Astrocyte (in vitro differentiated cells and primary cell): ENCODE measurements around the gene ATG2B. TPM values are rescaled to one million over a fixed set of nuclear protein-coding genes. Genes with fewer than 3 reads are reported as not detected.

Experiments used
- DNase-seq: peaks from one replicate; pipeline ENCODE4 v3.0.0-alpha.2; 2010; ENCODE audit warnings: low read depth
- FAIRE-seq: peaks from 2 replicates; lab custom pipeline; 2011; peaks lifted over from hg19 to GRCh38; lab: Jason Lieb, UNC
- H2AFZ ChIP-seq: 2 replicates; pipeline ENCODE4 v1.6.0; 2012; ENCODE audit warnings: low read depth, low read length, inconsistent platforms
- H3K27ac ChIP-seq: 2 replicates; pipeline ENCODE4 v1.5.1; 2011; ENCODE audit warnings: low read depth, low read length, inconsistent platforms
- H3K27me3 ChIP-seq: 2 replicates; pipeline ENCODE4 v1.6.0; 2011; ENCODE audit warnings: low read length, inconsistent platforms; ENCODE audit not compliant: insufficient read depth
- H3K36me3 ChIP-seq: 2 replicates; pipeline ENCODE4 v1.5.1; 2011; ENCODE audit warnings: low read length, inconsistent platforms; ENCODE audit not compliant: insufficient read depth
- H3K4me1 ChIP-seq: 2 replicates; pipeline ENCODE4 v1.5.1; 2011; ENCODE audit warnings: low read length, inconsistent platforms; ENCODE audit not compliant: insufficient read depth
- H3K4me2 ChIP-seq: 2 replicates; pipeline ENCODE4 v1.6.0; 2012; ENCODE audit warnings: low read length, inconsistent platforms
- H3K4me3 ChIP-seq: 2 replicates; pipeline ENCODE4 v1.5.1; 2011; ENCODE audit warnings: low read depth, mild to moderate bottlenecking, low read length, inconsistent platforms; ENCODE audit not compliant: insufficient read depth
- H3K79me2 ChIP-seq: 2 replicates; pipeline ENCODE4 v1.6.0; 2012; ENCODE audit warnings: mild to moderate bottlenecking, low read length, inconsistent platforms; ENCODE audit not compliant: insufficient read depth
- H3K9ac ChIP-seq: 2 replicates; pipeline ENCODE4 v1.6.0; 2012; ENCODE audit warnings: mild to moderate bottlenecking, low read length, inconsistent platforms
- H3K9me3 ChIP-seq: 2 replicates; pipeline ENCODE4 v1.5.1; 2012; ENCODE audit warnings: low read depth, mild to moderate bottlenecking, low read length, inconsistent platforms; ENCODE audit not compliant: insufficient read depth
- H4K20me1 ChIP-seq: 2 replicates; pipeline ENCODE4 v1.6.0; 2012; ENCODE audit warnings: low read length, inconsistent platforms; ENCODE audit not compliant: insufficient read depth
- H3K27ac Mint-ChIP-seq: one replicate; pipeline ENCODE4 v1.8.0; 2021; ENCODE audit warnings: mild to moderate bottlenecking, mixed read lengths; ENCODE audit not compliant: unreplicated experiment
- H3K27me3 Mint-ChIP-seq: one replicate; pipeline ENCODE4 v1.8.0; 2021; ENCODE audit warnings: low read depth, mixed read lengths; ENCODE audit not compliant: unreplicated experiment
- H3K36me3 Mint-ChIP-seq: one replicate; pipeline ENCODE4 v1.8.0; 2021; ENCODE audit warnings: low read depth, mixed read lengths; ENCODE audit not compliant: unreplicated experiment
- H3K4me1 Mint-ChIP-seq: one replicate; pipeline ENCODE4 v1.8.0; 2021; ENCODE audit warnings: low read depth, mixed read lengths; ENCODE audit not compliant: unreplicated experiment
- H3K4me3 Mint-ChIP-seq: one replicate; pipeline ENCODE4 v1.8.0; 2021; ENCODE audit warnings: mild to moderate bottlenecking, moderate library complexity, mixed read lengths; ENCODE audit not compliant: unreplicated experiment
- H3K9me3 Mint-ChIP-seq: one replicate; pipeline ENCODE4 v1.8.0; 2021; ENCODE audit warnings: mild to moderate bottlenecking, mixed read lengths; ENCODE audit not compliant: unreplicated experiment
- CTCF ChIP-seq: IDR thresholded peaks from 2 replicates; pipeline ENCODE4 v1.5.1; 2011; ENCODE audit warnings: low read depth, mild to moderate bottlenecking, inconsistent platforms, low read length, moderate library complexity; ENCODE audit not compliant: insufficient read depth
- EZH2 ChIP-seq: IDR thresholded peaks from 2 replicates; pipeline ENCODE4 v1.6.1; 2012; ENCODE audit warnings: mild to moderate bottlenecking, low read length, inconsistent platforms; ENCODE audit not compliant: insufficient read depth
- total RNA-seq: library from RNA; stranded (reverse); gene quantifications from 2 replicates; pipeline ENCODE4 v1.2.1, GENCODE V29; 2021

The ATG2B gene
- total RNA-seq, 1 donor from 2014 or later = 14.2 TPM

- H3K27ac Mint-ChIP-seq = no peak overlapping the region
- FAIRE-seq = no peak
- no peak overlapping the region for H2AFZ ChIP-seq
- H3K4me3 ChIP-seq = no peak overlapping the region
- no peak overlapping the region for H3K4me2 ChIP-seq
- no peaks in the 10 kb centered on the region for H3K27me3 Mint-ChIP-seq
- H3K27me3 ChIP-seq = no peaks in the 10 kb centered on the region
- TF ChIP-seq EZH2 = no peak
- no peak for TF ChIP-seq CTCF
- H3K79me2 ChIP-seq = no peaks in the 10 kb centered on the region
- H3K27ac ChIP-seq = no peak overlapping the region
- H3K4me3 Mint-ChIP-seq = no peak overlapping the region
- H4K20me1 ChIP-seq = no peaks in the 10 kb centered on the region
- H3K4me1 ChIP-seq = no peaks in the 10 kb centered on the region
- H3K36me3 ChIP-seq = peaks cover 16% of the 10 kb centered on the region
- H3K9me3 ChIP-seq = no peaks in the 10 kb centered on the region
- H3K36me3 Mint-ChIP-seq = peaks cover 3% of the 10 kb centered on the region
- no peaks in the 10 kb centered on the region for H3K9me3 Mint-ChIP-seq
- H3K4me1 Mint-ChIP-seq = no peaks in the 10 kb centered on the region
- H3K9ac ChIP-seq = no peak overlapping the region
- no peak for DNase-seq
Measured at GRCh38 chr14:96309896-96310330, 53.2 kb downstream of the ATG2B start.

- no peak overlapping the region for H3K9ac ChIP-seq
- H3K4me3 ChIP-seq = no peak overlapping the region
- H3K36me3 ChIP-seq = peaks cover 16% of the 10 kb centered on the region
- no peaks in the 10 kb centered on the region for H3K27me3 Mint-ChIP-seq
- H3K9me3 Mint-ChIP-seq = no peaks in the 10 kb centered on the region
- no peaks in the 10 kb centered on the region for H3K4me1 ChIP-seq
- no peak for FAIRE-seq
- no peaks in the 10 kb centered on the region for H4K20me1 ChIP-seq
- no peaks in the 10 kb centered on the region for H3K79me2 ChIP-seq
- H3K4me3 Mint-ChIP-seq = no peak overlapping the region
- H3K27ac Mint-ChIP-seq = no peak overlapping the region
- H3K27ac ChIP-seq = no peak overlapping the region
- H3K36me3 Mint-ChIP-seq = peaks cover 3% of the 10 kb centered on the region
- H3K4me2 ChIP-seq = no peak overlapping the region
- DNase-seq = no peak
- no peak overlapping the region for H2AFZ ChIP-seq
- no peaks in the 10 kb centered on the region for H3K9me3 ChIP-seq
- TF ChIP-seq EZH2 (no peak), CTCF (no peak)
- no peaks in the 10 kb centered on the region for H3K4me1 Mint-ChIP-seq
- H3K27me3 ChIP-seq = no peaks in the 10 kb centered on the region
Measured at GRCh38 chr14:96309133-96309895, 53.8 kb downstream of the ATG2B start.

- Mint-ChIP-seq H3K27ac (no peak overlapping the region), H3K36me3 (peaks cover 3% of the 10 kb centered on the region), H3K27me3 (no peaks in the 10 kb centered on the region), H3K4me1 (no peaks in the 10 kb centered on the region), H3K4me3 (no peak overlapping the region), H3K9me3 (no peaks in the 10 kb centered on the region)
- H3K4me1 ChIP-seq = no peaks in the 10 kb centered on the region
- peaks cover 16% of the 10 kb centered on the region for H3K36me3 ChIP-seq
- no peaks in the 10 kb centered on the region for H3K9me3 ChIP-seq
- no peaks in the 10 kb centered on the region for H4K20me1 ChIP-seq
- H3K4me3 ChIP-seq = no peak overlapping the region
- H2AFZ ChIP-seq = no peak overlapping the region
- no peak for FAIRE-seq
- no peak overlapping the region for H3K9ac ChIP-seq
- H3K27me3 ChIP-seq = no peaks in the 10 kb centered on the region
- TF ChIP-seq CTCF (no peak), EZH2 (no peak)
- no peak overlapping the region for H3K4me2 ChIP-seq
- no peak for DNase-seq
- H3K79me2 ChIP-seq = no peaks in the 10 kb centered on the region
- no peak overlapping the region for H3K27ac ChIP-seq
Measured at GRCh38 chr14:96307434-96307833, 55.7 kb downstream of the ATG2B start.
